ENCODE results near the gene RAB26.

- TF ChIP-seq CTCF (IDR thresholded peaks at IDR 0.05; ENCODE audit: low read depth, low read length, missing input control), result no peak
- TF ChIP-seq FOXA1 (IDR thresholded peaks at IDR 0.05), result no peak
- TF ChIP-seq MAX (IDR thresholded peaks at IDR 0.05), result no peak
- TF ChIP-seq, protein P1, sequence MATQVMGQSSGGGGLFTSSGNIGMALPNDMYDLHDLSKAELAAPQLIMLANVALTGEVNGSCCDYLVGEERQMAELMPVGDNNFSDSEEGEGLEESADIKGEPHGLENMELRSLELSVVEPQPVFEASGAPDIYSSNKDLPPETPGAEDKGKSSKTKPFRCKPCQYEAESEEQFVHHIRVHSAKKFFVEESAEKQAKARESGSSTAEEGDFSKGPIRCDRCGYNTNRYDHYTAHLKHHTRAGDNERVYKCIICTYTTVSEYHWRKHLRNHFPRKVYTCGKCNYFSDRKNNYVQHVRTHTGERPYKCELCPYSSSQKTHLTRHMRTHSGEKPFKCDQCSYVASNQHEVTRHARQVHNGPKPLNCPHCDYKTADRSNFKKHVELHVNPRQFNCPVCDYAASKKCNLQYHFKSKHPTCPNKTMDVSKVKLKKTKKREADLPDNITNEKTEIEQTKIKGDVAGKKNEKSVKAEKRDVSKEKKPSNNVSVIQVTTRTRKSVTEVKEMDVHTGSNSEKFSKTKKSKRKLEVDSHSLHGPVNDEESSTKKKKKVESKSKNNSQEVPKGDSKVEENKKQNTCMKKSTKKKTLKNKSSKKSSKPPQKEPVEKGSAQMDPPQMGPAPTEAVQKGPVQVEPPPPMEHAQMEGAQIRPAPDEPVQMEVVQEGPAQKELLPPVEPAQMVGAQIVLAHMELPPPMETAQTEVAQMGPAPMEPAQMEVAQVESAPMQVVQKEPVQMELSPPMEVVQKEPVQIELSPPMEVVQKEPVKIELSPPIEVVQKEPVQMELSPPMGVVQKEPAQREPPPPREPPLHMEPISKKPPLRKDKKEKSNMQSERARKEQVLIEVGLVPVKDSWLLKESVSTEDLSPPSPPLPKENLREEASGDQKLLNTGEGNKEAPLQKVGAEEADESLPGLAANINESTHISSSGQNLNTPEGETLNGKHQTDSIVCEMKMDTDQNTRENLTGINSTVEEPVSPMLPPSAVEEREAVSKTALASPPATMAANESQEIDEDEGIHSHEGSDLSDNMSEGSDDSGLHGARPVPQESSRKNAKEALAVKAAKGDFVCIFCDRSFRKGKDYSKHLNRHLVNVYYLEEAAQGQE (IDR thresholded peaks at IDR 0.05), result no peak
- TF ChIP-seq GABPA (IDR thresholded peaks at IDR 0.05 in 1 of 2, conservative IDR thresholded peaks at IDR 0.05 in 1 of 2), result no peak
- no peak for TF ChIP-seq TAF1 (conservative IDR thresholded peaks at IDR 0.05)
- TF ChIP-seq RXRA (IDR thresholded peaks at IDR 0.05), result no peak
- no peak for TF ChIP-seq ATF3 (IDR thresholded peaks at IDR 0.05)
- no peak for TF ChIP-seq HNF4A (conservative IDR thresholded peaks at IDR 0.05)
- TF ChIP-seq, protein P2, sequence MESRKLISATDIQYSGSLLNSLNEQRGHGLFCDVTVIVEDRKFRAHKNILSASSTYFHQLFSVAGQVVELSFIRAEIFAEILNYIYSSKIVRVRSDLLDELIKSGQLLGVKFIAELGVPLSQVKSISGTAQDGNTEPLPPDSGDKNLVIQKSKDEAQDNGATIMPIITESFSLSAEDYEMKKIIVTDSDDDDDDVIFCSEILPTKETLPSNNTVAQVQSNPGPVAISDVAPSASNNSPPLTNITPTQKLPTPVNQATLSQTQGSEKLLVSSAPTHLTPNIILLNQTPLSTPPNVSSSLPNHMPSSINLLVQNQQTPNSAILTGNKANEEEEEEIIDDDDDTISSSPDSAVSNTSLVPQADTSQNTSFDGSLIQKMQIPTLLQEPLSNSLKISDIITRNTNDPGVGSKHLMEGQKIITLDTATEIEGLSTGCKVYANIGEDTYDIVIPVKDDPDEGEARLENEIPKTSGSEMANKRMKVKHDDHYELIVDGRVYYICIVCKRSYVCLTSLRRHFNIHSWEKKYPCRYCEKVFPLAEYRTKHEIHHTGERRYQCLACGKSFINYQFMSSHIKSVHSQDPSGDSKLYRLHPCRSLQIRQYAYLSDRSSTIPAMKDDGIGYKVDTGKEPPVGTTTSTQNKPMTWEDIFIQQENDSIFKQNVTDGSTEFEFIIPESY (IDR thresholded peaks at IDR 0.05), result no peak
- no peak for TF ChIP-seq RAD21 (IDR thresholded peaks at IDR 0.05)
- no peak for TF ChIP-seq JUND (IDR thresholded peaks at IDR 0.05)
- TF ChIP-seq YY1 (IDR thresholded peaks at IDR 0.05), result no peak
These were observed 26.6 kb upstream of the RAB26 start for GRCh38 chr16:2121853-2122252.

Measured in liver (tissue), 3 donors.